ENCODE measurements around the gene FRMD6.

DNA sequence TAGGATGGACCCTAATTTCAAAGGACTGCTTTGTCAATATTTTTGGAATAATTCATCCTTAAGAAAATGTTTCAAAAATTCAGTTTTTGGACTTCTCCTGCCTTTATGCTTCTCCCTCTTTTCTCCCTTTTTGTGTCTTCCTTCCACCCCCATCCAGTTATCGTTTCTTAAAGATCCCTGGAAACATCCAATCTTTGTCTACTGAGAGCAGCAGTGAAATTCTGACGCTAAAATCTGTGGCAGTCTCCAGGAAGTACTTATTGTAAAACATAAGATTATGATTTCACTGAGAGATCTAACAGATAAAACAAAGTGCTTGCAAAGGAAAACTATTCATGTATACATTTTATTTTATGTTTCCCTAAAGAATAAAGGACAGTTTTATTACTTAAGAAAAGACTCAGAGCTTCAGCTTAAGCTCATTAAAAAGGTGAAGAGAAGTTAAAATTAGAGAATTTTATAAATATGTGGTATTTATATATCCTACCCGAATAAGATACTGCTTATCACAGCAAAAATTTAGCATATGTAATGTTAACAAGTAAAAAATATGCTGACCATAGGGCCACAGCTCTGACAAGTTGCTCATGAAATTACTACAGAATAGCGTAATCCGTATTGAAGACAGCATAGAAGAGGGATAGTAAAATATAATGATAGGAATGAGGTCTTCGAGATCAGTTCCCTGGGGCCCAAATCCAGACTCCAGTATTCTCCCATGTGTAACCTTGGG, 6.9 kb downstream of the FRMD6 start:
- TF ChIP-seq POLR2A (IDR thresholded peaks at IDR 0.05) (no peak), CTCF (IDR thresholded peaks at IDR 0.05) (no peak)

Data from right lobe of liver (tissue), 4 donors.